ENCODE results near the gene JUND. TPM values are rescaled to one million over a fixed set of nuclear protein-coding genes. Genes with fewer than 3 reads are reported as not detected.

Gene JUND
- total and polyA plus RNA-seq, 2 donors from 2014 or later: 117 to 181 TPM

- intact Hi-C loops (cut with DNase I): no loop called here
- Histone ChIP-seq H3K27ac (ENCODE audit: low read depth in 2 of 2, low read length in 2 of 2) (no peak overlapping the region), H3K4me3 (ENCODE audit: low read length in 3 of 3) (no peak overlapping the region), H3K27me3 (ENCODE audit: control insufficient read depth, insufficient read depth, low read length) (no peaks in the 10 kb centered on the region), H3K9ac (ENCODE audit: low read length in 3 of 3) (no peak overlapping the region), H3K9me3 (ENCODE audit: control insufficient read depth in 2 of 3, insufficient read depth in 1 of 3, low read length in 3 of 3) (no peaks in the 10 kb centered on the region), H3K4me1 (ENCODE audit: control insufficient read depth in 2 of 3, insufficient read depth in 2 of 3, low read depth in 1 of 3, low read length in 3 of 3) (peaks cover 0 to 15% (median 7%) of the 10 kb centered on the region in 3 donors), H3K36me3 (ENCODE audit: control insufficient read depth in 2 of 3, insufficient read depth in 3 of 3, low read length in 3 of 3) (peaks cover 0 to 8% (median 3%) of the 10 kb centered on the region in 3 donors)
- TF ChIP-seq CTCF (IDR thresholded peaks at IDR 0.05; ENCODE audit: borderline replicate concordance, extremely low read depth, insufficient read depth): no peak
- DNase-seq (no peak), FAIRE-seq (no peak)
These were observed 32.0 kb upstream of the JUND start for GRCh38 chr19:18313398-18313797.

DNA sequence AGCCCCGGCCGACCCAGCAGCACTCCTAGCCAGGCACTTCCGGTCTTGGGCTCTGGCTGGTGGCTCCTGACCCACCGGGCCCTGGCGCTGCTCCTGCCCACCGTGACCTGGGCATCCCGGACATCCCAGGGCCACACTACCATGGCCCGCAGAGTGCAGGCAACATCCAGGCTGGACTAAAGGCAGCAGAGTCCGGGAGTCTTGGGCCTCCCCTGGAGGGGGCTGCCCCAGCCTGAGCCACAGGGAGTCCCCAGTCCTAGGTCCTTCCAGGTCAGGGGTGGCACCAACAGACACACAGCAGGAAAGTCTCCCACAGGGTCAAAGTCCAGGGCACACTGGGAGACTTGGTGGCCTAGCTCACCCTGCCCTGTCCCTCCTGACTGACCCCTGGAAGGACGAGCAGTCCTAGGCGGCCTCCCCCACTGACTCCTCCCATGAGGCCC, 30.7 kb upstream of the JUND start:
- no peak for DNase-seq
- peaks cover 0 to 8% (median 3%) of the 10 kb centered on the region in 3 donors for H3K36me3 ChIP-seq (ENCODE audit: control insufficient read depth in 2 of 3, insufficient read depth in 3 of 3, low read length in 3 of 3)

DNA sequence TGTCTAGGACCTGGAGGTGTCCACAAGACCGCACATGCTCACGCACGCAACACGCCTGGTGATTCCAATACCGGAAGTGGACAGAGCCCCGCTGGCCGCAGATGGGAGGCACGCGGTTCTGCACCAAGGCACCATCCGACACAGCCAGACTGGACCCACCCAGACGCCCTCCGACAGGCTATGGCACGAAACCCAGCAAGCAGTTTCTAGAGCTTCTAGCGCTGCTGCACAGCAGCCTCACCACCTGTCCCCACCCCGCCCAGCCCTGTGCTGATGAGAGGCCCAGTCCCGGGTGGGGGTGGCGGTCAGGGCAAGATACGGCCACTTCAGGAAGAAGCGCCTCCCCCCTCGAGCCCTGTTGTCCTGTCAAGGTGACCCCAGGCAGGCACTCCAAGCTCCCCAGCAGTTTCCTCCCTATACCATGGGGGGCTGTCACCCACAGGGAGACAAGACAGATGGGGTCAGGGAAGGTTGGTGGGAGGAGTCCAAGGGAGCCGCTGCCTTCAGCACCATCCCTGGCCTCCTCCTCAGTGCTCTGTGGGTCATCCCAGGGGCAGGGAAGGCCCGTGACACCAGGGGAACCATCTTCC, 30.2 kb upstream of the JUND start:
- FAIRE-seq (no peak), DNase-seq (no peak)
- intact Hi-C loops (cut with DNase I): no loop called here
- Histone ChIP-seq H3K36me3 (ENCODE audit: control insufficient read depth in 2 of 3, insufficient read depth in 3 of 3, low read length in 3 of 3) (peaks cover 0 to 8% (median 3%) of the 10 kb centered on the region in 3 donors), H3K9ac (ENCODE audit: low read length in 3 of 3) (no peak overlapping the region), H3K4me3 (ENCODE audit: low read length in 3 of 3) (no peak overlapping the region), H3K9me3 (ENCODE audit: control insufficient read depth in 2 of 3, insufficient read depth in 1 of 3, low read length in 3 of 3) (no peaks in the 10 kb centered on the region), H3K4me1 (ENCODE audit: control insufficient read depth in 2 of 3, insufficient read depth in 2 of 3, low read depth in 1 of 3, low read length in 3 of 3) (peaks cover 0 to 6% (median 0%) of the 10 kb centered on the region in 3 donors), H3K27me3 (ENCODE audit: control insufficient read depth, insufficient read depth, low read length) (no peaks in the 10 kb centered on the region), H3K27ac (ENCODE audit: low read depth in 2 of 2, low read length in 2 of 2) (no peak overlapping the region)
- TF ChIP-seq CTCF (IDR thresholded peaks at IDR 0.05; ENCODE audit: borderline replicate concordance, extremely low read depth, insufficient read depth): no peak

More for the DNA sequence above, 30.7 kb upstream of the JUND start:
- Histone ChIP-seq H3K9ac (ENCODE audit: low read length in 3 of 3) (no peak overlapping the region), H3K27me3 (ENCODE audit: control insufficient read depth, insufficient read depth, low read length) (no peaks in the 10 kb centered on the region), H3K4me3 (ENCODE audit: low read length in 3 of 3) (no peak overlapping the region), H3K9me3 (ENCODE audit: control insufficient read depth in 2 of 3, insufficient read depth in 1 of 3, low read length in 3 of 3) (no peaks in the 10 kb centered on the region), H3K4me1 (ENCODE audit: control insufficient read depth in 2 of 3, insufficient read depth in 2 of 3, low read depth in 1 of 3, low read length in 3 of 3) (peaks cover 0 to 6% (median 0%) of the 10 kb centered on the region in 3 donors), H3K27ac (ENCODE audit: low read depth in 2 of 2, low read length in 2 of 2) (no peak overlapping the region)
- TF ChIP-seq CTCF (IDR thresholded peaks at IDR 0.05; ENCODE audit: borderline replicate concordance, extremely low read depth, insufficient read depth): no peak
- FAIRE-seq: no peak
- intact Hi-C loops (cut with DNase I): no loop called here
